GM12878 (cell line): Measurements from ENCODE around the gene PUS7L.

Source experiments
- EP300 ChIP-seq, 2 experiments: fragments of 150-350 bp in 1 of 2; IDR thresholded peaks; 2 replicates each; pipeline ENCODE4 v1.6.1; 2011 to 2012; ENCODE audit warnings: low read depth in 2 of 2, low read length in 2 of 2, borderline replicate concordance in 1 of 2, improper control_type of control experiment in 1 of 2, inconsistent platforms in 1 of 2; ENCODE audit not compliant: control insufficient read depth in 1 of 2
- MTA2 ChIP-seq: fragments of 450-650 bp; IDR thresholded peaks from 2 replicates; pipeline ENCODE4 v1.6.1; 2016; ENCODE audit warnings: low read depth, mild to moderate bottlenecking, moderate library complexity
- POLR2A ChIP-seq: IDR thresholded peaks from 2 replicates; pipeline ENCODE4 v1.6.1; 2011; ENCODE audit warnings: low read depth, mild to moderate bottlenecking, low read length

DNA sequence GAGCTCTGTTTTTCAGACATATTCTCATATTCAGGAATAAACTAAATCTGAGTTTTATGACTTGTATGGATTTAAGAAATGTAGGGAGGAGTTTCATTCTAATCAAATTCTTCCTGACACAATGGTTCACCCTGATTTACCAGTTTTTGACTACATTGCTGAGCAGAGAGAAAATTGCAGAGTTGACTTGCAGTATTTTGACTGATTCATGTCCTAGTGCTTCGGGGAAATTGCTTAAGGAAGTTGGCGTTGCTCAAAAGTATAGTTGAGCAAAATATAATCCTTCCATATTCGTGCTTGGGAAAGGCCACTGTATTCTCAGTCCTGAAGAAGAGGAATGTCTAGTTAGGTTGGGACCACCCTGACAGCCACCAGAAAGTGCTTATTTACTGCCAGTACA is 48.8 kb upstream of the PUS7L start:
- TF ChIP-seq POLR2A (no peak), MTA2 (no peak), EP300 (IDR thresholded peaks at IDR 0.05; ENCODE audit: borderline replicate concordance in 1 of 2, control insufficient read depth in 1 of 2, low read depth in 2 of 2, low read length in 2 of 2) (no peak)
